HG02642 (cell line): Measurements from ENCODE around the gene TM6SF1.
A peak's percentile ranks its signal among the peaks of the same experiment; 100 is the strongest.

Source experiments
- ATAC-seq: cut with Tn5 transposase; IDR thresholded peaks from one replicate; pipeline ENCODE4 v1.9.1; 2021; ENCODE audit warnings: mild to moderate bottlenecking; ENCODE audit not compliant: unreplicated experiment, poor library complexity

TM6SF1 gene

GRCh38 chr15:83087576-83087975, 19.9 kb upstream of the TM6SF1 start:
- ATAC-seq = no peak

GRCh38 chr15:83088876-83089275, 18.6 kb upstream of the TM6SF1 start:
- no peak for ATAC-seq

GRCh38 chr15:83090465-83090864, 17.0 kb upstream of the TM6SF1 start:
- no peak for ATAC-seq

GRCh38 chr15:83091965-83092308, 15.5 kb upstream of the TM6SF1 start:
- peak; percentile 11 for ATAC-seq

GRCh38 chr15:83092309-83092976, 15.0 kb upstream of the TM6SF1 start:
- peak; percentile 76 for ATAC-seq

GRCh38 chr15:83094583-83094982, 12.9 kb upstream of the TM6SF1 start:
- no peak for ATAC-seq

GRCh38 chr15:83098079-83098478, 9.4 kb upstream of the TM6SF1 start:
- no peak for ATAC-seq

DNA sequence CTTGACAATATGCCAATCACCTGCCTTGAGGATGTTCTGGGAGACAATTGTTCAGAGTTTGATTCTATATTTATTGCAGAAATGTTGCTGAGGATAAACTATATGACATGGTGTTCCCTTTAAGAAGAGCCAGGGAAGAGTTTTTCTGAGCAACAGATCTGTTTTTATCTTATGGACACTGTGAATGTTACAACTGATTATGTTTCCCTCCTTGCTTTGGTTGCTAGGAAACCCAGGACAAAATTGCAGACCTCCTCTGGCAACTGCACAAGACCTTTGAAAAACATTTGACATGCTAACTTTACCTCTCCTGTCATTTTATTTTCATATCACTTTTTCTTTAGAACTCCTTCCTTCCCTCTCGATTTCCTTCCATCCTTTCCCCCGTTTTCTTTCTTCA, 8.2 kb upstream of the TM6SF1 start:
- ATAC-seq = no peak

DNA sequence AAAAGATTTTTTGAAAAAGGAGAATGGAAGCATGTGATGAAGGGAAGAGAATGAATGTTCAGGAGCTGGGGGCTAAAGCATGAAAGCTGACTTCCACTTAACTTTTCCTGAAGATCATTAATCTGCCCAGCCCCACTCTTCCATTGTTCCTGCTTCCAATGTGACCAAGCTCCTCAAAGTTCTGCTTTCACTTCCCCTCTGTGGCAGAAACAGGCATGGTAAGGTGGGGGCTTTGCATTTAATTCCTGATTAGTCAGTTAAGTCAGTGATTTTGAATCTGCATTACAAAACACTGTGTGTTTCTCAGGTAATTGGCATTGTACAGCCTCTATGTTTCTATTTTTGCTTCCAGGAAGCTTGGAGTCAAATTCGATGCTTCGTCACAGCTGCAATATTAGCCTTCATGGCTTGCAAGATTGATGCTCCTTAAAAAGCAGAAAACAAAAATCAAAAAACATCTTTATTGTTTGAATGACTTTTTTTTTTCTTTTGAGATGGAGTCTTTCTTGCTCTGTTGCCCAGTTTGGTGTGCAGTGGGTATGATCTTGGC, 7.3 kb upstream of the TM6SF1 start:
- ATAC-seq = no peak

- ATAC-seq = no peak
Measured at GRCh38 chr15:83102346-83102745, 5.1 kb upstream of the TM6SF1 start.

GRCh38 chr15:83104141-83104540, 3.3 kb upstream of the TM6SF1 start:
- ATAC-seq = no peak

DNA sequence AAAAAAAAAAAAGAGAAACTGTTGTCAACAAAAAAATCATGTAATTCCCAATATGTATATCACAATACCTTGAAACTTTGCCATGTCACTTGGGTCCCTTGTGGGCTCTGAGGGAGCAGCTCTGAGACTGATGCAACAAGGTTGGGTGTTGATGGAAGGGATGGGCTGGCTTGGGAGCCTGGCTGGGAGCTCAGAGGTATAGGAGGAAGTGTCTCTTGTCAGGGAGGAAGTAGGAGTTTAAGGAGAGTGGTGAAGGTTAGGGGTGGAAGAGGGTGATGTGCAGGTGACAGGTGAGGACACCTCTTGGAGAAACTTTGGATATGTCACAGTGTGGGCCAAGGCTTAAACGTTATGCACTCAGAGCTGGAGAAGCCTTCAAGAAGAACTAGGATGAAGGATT, 2.0 kb upstream of the TM6SF1 start:
- no peak for ATAC-seq

DNA sequence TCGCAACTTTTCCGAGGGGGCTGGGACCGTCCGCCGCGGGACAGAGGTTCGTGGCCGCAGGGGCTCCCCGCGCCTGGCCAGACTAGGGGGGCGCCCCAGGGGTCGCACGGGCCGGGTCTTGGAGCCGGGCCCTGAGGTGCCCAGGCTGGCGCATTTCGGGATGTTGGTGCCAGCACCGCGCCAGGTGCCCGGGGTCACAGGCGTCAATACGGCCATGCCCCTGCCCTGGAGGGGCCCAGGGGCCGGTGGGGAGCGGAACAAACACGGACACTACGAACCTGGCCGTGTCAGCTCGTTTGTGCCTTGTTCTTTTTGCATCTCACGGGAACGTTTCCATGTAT, 366 bp downstream of the TM6SF1 start:
- ATAC-seq = peak; percentile 26

- peak; percentile 58 for ATAC-seq
Measured at GRCh38 chr15:83108266-83109219, 1.1 kb downstream of the TM6SF1 start.

- no peak for ATAC-seq
Measured at GRCh38 chr15:83109532-83109931, 2.1 kb downstream of the TM6SF1 start.

GRCh38 chr15:83110381-83110780, 2.9 kb downstream of the TM6SF1 start:
- ATAC-seq = no peak

- no peak for ATAC-seq
Measured at GRCh38 chr15:83111149-83111548, 3.7 kb downstream of the TM6SF1 start.

DNA sequence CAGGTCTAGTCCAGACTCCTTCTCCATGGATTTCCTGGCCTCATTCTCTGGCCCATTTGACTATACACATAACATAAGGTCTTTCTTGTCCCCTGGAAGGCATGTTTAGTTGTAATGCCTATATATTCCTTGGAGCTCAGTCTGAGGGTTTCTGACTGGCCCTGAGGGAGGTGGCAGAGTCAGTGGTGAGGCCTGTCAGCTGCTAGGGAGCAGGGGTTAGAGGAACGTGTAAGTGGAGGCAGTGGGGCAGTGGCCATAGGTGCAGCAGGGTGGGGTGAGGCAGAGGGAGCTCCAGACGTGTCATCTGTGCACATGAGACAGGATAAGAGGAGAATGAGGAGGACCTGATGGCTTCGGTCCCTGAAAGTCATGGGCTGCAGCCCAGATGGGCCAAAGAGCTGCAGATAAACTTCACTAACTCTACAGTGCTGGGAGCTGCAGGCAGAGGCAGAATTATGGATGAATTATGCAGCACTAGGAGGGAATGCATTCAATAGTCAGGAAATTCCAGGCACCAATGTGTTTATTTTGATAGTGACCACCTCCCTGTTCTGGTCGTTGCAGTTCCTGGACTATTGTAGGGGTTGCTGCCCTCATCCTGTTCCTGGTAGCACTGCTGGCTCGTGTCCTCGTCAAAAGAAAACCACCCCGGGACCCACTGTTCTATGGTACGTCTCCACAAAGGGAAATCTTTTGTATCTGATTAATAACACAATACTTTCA, 4.9 kb downstream of the TM6SF1 start:
- no peak for ATAC-seq

- ATAC-seq = no peak
Measured at GRCh38 chr15:83112956-83113299, 5.5 kb downstream of the TM6SF1 start.

DNA sequence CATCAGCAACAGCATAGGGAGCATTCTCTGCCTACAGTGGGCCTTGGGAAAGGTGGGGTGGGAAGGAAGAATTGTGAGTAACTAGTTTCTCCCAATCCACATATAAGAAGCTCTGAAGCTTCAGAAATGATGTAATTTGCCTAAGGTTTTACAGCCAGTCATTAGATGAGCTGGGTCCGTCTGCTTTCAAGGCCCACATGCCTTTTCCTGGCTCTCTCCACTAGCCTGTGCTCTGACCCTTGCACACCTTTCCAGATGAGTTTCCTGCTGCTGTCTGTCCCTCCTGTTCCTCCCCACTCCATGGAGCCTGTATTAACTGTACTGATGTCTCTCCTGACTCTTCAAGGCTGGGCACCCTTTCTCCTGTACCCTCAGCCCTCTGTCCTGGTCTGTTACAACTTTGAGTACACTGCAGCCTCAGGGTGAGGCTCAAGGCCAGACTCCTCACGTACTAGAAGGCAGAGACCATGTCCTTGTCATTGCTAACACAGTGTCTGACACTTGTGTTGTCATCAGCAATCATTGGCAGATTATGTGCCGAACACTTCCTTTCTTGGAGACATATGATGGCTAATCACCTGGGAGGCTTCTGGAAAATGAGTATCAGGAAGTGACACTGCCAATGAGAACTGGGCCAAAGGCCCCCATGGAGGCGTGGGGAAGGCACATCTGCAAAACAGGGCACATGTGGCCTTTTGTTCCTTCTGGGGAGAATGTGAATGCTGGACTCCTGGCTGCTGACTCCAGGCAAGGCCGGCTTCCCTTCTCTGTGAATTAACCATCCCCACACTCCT, 6.6 kb downstream of the TM6SF1 start:
- ATAC-seq = no peak
